ENCODE data around the gene FAM98C.
"Not testable (repeated sequence)": the region's sequence is repeated elsewhere in the genome, so short reads cannot be mapped to it uniquely, and the experiment has no call there.

FAM98C gene

DNA sequence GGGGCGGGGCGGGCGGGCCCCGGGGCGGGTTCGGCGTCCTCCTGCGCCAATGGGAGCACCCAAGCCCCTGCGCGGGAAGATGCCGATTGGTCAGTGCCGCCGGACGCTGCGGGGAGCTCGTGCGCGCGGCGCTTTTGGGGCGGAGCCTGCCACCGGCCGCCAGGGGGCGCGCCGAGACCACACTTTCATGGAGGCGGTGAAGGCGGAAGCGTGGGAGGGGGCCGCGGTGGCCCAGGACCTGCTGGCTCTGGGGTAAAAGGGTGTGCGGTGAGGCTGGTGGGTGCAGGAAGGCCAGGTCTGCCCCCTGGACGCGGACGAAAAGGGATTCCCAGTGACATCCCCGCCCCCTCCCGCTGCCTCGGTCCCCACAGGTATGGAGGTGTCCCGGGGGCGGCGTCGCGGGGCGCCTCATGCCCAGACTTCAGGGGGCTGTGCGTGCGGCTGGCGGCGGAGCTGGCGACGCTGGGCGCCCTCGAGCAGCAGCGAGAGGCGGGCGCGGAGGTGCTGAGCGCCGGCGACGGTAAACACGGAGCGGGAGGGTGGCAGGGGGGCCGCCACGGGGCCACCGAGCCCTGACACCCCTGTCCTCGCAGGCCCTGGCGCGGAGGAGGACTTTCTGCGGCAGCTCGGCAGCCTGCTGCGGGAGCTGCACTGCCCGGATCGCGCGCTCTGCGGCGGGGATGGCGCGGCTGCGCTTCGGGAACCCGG is at the start of gene FAM98C:
FAM98C (plus strand) TSS at position 127 of the 708 bp plus-strand sequence; CDS start at position 188, 61 bp downstream.
- DNase-seq (ENCODE audit: low read depth in 4 of 4, low spot score in 1 of 4) = peak; percentile 91 to 96 (median 94)

DNA sequence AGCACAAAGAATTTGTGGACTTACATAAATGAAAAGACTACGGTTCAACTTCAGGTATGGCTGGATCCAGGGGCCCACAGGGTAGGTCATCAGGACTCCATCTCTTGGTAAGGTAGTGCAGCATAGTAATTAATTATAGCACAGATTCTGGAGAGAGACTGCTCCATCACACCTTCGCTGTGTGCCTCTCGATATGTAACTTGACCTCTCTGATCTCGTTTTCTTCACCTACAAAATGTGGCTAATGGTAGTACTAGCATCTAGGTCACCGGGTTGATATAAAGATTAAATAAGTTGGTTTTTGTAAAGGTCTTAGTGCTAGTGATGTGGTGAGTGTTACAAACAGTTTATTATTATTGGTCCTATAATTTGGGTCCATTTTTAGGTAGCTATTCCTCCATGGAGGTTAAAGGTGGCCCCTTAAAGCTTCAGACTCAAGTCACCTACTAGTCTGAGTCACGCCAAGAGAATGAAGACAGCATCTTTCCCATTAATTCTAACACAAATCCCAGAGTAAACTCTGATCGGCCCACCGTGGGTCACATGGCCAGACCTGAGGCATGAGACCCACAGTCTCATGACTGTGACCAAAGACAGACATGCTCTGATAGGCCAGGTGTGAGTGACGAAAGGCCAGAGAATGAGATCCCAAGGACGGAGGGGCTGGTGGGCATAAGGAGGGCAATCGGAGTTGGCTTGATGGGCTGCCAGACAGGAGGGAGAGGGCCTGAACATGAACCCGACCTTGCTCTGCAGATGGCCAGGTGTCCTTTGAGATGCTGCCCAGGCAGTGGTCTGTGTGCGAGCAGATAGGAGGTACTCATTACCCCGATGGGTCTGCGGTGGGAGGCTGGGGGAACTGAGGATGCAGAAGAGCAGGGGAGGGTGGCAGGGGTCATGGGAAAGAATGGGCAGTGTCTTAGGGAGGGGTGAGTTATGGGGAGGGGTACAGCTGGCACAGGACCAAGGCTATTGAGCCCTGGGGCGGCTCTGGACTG is 46.9 kb upstream of the FAM98C start:
- no peak for DNase-seq (ENCODE audit: low read depth in 4 of 4, low spot score in 1 of 4)

DNA sequence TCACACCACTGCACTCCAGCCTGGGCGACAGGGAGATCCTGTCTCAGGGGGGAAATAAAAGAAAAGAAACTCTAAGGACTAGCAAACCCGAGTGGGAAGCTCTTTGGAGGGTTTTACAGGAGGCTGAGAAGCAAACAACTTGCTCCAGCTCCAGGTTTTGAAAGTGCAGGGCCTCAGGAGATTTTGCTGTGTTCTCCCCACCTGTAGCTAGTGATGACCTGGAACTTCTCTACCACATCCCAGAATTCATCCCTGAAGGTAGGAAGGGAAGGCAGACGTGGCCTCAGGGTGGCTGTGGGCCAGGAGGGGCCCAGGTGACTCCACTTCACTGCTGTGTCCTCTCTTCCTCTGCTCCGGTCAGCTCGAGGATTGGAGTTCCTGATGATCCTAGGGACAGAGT is 44.8 kb upstream of the FAM98C start:
- DNase-seq (ENCODE audit: low read depth in 4 of 4, low spot score in 1 of 4) = no peak

DNA sequence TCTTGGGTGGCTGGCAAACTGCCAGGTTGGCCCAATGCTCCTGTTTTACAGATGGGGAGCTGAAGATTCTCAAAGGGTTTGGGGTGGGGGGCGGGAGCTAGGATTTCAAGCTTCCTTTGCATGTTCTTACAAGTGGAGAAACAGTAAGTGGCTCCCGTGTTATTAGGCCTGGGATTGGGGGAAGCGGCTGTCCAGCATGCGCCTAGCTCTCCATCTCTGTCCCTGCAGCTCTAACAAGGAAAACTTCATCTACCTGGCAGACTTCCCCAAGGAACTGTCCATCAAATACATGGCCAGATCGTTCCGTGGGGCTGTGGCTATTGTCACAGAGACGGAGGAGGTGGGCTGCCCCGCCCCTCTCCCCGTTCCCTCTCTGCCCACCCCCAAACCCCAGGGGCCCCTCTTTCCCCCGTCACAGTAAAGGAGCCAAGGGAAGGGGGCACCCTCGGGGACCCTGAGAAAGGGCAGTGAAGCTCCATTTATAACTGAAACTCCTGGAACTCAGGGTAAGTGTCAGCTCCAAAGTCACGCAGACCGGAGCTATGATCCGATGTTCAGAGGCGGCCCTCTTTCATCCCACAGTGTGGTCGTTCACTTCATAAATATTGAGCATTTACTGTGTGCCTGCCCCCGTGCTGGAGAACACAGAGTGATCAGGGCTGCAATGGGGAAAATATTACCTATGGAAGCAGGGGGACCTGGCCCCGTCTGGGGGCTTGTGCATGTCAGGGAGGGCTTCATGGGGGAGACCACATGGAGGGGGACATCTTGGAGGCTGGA is 43.5 kb upstream of the FAM98C start:
- no peak for DNase-seq (ENCODE audit: low read depth in 4 of 4, low spot score in 1 of 4)

DNA sequence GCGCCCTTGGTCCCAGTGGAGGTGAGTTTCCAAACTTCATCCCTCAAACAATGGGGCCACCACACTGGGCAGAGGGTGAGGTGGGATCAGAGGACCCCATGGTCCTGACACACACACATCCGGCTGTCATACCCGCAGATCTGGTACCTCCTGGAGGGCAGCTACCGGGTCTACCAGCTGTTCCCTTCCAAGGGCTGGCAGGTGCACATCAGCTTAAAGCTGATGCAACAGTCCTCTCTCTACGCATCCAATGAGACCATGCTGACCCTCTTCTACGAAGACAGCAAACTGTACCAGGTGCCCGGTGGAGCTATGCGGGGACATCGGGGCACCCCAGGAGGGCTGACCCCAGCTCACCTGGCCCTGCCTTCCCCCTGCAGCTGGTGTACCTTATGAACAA is 42.5 kb upstream of the FAM98C start:
- no peak for DNase-seq (ENCODE audit: low read depth in 4 of 4, low spot score in 1 of 4)

DNA sequence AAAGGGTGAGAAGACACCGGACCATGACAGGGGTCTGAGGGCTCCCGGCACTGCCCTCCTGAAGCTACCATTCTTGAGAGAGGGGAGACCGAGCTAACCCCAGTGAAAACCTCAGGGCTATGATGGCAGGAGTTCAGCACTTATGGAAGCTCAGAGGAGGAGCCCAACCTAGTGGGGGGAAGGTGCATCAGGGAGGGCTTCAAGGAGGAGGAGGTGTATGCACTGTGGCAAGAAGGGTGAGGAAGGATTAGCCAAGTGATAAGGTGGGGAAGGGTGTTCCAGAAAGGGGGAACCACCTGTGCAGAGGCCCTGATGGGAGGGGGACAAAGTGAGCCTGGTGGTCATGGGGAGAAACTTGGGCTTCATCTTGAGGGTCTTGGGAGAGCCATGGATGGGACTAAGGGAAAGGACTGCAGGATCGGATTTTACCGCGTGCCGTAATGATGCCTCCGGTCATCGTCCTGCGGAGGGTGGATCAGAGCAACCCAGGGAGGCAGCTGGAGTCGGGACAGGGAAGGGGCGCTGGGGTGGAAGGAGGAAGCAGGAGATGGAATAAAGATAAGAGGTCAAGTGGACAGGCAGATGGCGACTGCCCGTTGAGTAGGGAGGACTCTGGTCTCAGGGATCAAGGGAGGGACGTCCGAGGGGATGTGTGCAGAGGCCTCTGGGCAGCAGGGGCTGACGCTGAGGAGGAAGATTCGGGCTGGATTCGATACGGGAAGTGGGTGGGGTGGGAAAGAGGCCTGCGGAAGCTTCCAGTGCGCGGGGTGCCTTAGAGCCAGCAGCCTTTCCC is 41.9 kb upstream of the FAM98C start:
- DNase-seq (ENCODE audit: low read depth in 4 of 4, low spot score in 1 of 4) = no peak

DNA sequence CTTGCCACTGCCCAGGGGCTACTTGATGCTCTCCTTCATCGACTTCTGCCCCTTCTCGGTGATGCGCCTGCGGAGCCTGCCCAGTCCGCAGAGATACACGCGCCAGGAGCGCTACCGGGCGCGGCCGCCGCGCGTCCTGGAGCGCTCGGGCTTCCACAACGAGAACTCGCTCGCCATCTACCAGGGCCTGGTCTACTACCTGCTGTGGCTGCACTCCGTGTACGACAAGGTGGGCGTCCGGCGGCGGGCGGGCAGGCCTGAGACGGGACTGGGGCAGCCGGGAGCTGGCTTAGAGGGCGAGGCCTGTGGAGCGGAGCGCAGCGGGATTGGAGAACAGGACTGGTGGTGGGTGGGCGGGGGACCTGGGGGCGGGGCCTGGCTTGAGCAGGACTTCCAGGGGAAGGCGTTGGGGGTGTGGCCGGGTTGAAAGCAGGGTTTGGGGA is 41.2 kb upstream of the FAM98C start:
- peak; percentile 19 to 76 (median 46) for DNase-seq (ENCODE audit: low read depth in 4 of 4, low spot score in 1 of 4)

DNA sequence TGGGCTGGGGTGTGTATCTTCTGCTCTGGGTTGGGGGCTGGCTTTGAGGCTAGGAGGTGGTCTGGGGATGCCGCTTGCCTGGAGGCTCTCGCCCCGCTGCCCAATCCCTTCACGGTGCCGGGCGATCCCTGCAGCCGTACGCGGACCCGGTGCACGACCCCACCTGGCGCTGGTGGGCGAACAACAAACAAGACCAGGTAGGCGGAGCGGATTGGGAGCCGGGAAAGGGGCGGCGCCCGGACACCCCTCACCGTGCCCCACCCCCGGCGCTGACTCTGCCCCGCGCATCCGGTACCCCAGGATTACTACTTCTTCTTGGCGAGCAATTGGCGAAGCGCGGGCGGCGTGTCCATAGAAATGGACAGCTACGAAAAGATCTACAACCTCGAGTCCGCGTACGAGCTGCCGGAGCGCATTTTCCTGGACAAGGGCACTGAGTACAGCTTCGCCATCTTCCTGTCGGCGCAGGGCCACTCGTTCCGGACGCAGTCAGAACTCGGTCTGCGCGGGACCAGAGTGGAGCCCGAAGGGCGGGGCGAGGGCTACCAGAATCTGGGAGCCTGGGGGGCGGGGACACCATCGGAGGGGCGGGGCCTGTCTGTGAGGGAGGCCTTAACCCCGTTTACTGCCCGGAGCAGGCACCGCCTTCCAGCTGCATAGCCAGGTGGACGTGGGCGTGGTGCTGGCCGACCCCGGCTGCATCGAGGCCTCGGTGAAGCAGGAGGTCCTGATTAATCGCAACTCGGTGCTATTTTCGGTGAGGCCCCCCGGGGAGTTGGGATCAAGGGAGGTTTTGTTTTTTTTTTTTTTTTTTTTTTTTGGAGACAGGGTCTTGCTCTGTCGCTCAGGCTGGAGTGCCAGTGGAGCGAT is 40.6 kb upstream of the FAM98C start:
- peak; percentile 53 to 88 (median 56) for DNase-seq (ENCODE audit: low read depth in 4 of 4, low spot score in 1 of 4)

DNA sequence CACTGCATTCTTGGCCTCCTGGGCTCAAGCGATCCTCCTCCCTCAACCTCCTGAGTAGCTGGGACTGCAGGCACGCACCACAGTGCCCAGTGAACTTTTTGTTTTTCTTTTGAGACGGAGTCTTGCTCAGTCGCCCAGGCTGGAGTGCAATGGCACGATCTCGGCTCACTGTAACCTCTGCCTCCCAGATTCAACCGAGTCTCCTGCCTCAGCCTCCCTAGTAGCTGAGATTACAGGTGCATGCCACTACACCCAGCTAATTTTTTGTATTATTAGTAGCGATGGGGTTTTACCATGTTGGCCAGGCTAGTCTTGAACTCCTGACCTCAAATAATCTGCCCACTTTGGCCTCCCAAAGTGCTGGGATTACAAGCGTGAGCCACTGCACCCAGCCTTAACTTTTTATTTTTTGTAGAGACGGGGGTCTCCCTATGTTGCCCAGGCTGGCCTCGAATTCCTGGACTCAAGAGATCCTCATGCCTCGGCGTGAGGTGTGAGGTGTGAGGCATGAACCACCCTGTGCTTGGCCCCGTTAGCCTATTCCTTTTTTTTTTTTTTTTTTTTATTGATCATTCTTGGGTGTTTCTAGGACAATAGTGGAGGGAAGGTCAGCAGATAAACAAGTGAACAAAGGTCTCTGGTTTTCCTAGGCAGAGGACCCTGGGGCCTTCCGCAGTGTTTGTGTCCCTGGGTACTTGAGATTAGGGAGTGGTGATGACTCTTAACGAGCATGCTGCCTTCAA is 39.8 kb upstream of the FAM98C start:
- DNase-seq (ENCODE audit: low read depth in 4 of 4, low spot score in 1 of 4) = not testable (repeated sequence)

DNA sequence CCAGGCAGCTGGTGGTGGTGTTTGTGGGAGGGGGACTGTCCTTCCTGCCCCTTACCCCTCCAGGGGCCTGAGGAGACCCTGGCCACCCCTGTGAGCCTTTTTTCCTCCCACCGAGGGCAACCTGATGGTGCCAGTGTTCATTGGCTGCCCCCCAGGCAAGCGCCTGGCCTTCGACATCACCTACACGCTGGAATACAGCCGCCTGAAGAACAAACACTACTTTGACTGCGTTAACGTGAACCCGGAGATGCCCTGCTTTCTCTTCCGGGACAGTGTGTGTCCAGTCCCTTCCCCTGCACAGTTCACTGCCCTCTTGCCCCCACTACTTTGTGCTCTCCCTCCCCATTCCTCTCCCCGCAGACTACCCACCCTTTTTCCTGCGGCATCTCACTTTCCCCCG is 35.9 kb upstream of the FAM98C start:
- DNase-seq (ENCODE audit: low read depth in 4 of 4, low spot score in 1 of 4) = no peak

DNA sequence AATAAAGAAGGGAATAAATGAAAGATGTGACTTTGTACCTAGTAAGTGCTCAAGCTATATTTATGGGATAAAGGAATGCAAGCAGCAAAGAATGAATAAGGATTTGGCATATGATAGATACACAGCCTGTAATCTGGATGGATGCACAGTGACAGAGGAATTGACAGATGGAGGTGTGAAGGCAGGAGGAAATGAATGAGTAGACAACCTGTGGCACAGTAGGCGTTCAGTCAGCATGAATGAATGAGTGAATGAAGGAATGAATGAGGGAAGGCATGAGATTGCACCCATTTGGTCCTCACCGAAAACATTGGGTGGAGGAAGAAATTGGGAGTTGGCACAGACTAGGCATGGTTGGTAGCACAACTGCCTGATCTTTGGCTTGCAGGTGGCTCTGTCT is 33.3 kb upstream of the FAM98C start:
- DNase-seq (ENCODE audit: low read depth in 4 of 4, low spot score in 1 of 4) = no peak

DNA sequence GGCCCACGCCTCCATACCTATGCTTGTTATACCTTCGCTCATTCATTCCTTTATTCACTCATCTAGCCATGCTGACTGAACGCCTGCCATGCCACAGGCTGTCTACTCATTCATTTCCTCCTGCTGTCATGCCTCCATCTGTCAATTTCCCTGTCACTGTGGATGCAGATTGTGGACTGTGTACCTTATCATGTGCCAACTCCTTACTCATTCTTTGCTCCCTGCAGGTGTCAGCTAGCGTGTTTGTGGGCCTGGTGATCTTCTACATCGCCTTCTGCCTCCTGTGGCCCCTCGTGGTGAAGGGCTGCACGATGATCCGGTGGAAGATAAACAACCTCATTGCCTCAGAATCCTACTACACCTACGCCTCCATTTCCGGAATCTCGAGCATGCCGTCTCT is 32.6 kb upstream of the FAM98C start:
- DNase-seq (ENCODE audit: low read depth in 4 of 4, low spot score in 1 of 4) = no peak

DNA sequence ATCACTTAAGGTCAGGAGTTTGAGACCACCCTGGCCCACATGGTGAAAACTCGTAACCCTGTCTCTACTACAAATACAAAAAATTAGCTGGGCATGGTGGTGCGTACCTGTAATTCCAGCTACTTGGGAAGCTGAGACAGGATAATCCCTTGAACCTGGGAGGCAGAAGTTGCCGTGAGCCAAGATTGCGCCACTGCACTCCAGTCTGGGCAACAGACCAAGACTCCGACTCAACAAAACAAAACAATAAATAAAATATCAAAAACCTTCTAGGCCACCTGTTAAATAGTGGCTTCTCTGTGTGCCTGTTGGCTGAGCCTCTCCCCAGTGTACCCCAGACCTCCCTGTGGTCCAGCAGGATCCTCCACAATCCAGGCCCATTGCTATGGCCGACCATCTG is 31.8 kb upstream of the FAM98C start:
- DNase-seq (ENCODE audit: low read depth in 4 of 4, low spot score in 1 of 4) = no peak

DNA sequence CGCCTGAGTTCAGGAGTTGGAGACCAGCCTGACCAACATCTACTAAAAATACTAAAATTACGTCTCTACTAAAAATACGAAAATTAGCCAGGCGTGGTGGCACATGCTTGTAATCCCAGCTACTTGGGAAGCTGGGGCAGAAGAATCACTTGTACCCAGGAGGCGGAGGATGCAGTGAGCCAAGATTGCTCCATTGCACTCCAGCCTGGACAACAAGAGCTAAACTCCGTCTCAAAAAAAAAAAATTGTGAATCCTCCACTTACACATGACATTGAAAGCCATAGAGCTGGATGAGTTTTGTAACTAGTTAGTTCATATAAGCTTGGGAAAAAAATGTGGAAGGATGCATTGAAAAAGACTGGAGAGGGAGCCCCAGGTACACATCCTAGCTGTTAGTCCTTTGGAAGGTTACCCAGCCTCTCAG is 29.0 kb upstream of the FAM98C start:
- DNase-seq (ENCODE audit: low read depth in 4 of 4, low spot score in 1 of 4) = no peak

DNA sequence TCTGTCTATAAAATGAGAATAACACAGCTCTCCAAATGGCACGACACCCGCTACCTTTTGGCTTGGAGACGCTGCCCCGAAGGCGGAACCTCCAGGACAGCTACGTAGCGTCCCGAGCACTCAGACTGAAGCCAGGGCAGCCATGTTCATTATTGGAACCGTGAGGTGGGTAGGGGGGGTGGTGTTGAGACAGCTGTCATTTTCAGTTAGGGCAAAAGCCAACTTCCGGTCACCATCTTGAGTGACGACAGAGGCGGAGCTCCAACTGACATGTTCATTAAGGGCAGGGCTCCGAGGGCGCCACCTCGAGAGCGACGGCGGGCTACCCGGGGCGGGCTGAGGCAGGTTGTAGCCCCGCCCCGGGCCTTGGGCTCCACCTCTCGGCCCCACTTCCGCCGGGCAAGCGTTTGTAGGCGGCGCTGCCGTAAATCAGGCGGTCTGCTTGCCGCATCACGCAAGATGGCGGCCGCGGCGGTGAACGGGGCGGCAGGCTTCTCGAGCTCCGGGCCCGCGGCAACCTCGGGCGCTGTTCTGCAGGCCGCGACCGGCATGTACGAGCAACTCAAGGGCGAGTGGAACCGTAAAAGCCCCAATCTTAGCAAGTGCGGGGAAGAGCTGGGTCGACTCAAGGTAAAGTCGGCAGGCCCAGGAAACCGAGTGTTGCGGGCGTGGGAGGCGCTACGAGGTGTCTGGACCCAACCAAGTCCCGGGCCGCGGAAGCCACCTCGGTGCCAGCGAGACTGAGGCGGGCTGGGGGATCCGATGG is 28.4 kb upstream of the FAM98C start, which contains the start of gene PSMD8:
PSMD8 (plus strand) TSS at position 240 of the 766 bp plus-strand sequence; CDS start at position 271, 31 bp downstream.
- DNase-seq (ENCODE audit: low read depth in 4 of 4, low spot score in 1 of 4) = peak; percentile 90 to 98 (median 94)

DNA sequence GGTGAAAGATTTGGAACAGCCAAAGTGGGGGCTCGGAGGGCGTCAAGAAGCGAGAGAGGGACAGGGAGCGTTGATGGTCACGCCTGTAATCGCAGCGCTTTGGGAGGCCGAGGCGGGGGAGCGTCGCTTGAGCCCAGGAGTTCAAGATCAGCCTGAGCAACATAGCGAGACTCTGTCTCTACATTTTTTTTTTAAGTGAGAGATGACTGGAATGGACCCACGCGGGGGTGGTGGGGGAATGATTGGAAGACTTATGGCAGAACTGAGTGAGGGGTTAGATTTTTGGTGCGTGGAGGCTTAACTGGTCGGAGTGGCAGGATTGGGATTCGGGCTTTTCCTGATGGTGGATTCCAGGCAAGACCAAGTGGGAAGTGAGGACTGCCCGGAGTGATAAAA is 27.8 kb upstream of the FAM98C start:
- no peak for DNase-seq (ENCODE audit: low read depth in 4 of 4, low spot score in 1 of 4)

DNA sequence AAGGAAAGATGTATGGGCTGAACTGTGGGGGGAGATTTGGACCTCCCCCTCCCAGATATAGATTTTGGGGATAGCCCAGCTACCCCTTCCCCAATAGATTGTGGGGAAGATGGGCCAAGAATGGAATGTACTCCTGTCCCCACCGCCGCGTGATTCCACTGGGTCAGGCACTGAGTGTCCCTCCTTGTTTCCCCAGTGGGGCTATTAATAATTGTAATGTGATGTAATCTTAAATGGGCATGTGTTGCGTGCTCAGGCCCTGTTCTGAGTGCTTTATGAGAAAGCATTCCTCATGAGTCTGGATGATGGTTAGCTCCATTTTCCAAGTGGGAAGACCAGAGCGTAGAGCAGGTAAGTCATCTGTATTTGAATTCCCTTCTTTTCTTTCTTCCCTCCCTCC is 27.1 kb upstream of the FAM98C start:
- DNase-seq (ENCODE audit: low read depth in 4 of 4, low spot score in 1 of 4) = no peak

DNA sequence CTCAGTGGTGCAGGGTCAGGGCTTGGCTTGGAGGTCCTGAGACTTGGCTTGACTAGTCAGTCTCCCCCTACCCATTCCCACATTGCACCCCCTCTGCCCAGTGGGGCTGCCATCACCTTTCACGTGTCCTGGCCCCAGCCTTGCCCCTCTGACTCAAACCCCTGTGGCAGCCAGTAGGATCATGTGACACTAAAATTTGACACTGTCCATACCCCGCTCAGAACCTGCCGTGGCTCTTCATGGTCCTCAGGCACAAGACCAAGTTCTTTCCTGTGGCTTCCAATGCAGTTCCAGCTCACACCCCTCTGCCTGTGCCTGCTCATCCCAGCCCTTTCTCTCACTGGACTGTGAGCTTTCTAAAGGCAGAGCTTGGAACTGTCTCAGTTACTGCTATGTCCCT is 26.3 kb upstream of the FAM98C start:
- DNase-seq (ENCODE audit: low read depth in 4 of 4, low spot score in 1 of 4) = no peak
